Brain microvascular endothelial cell (primary cell): ENCODE results near the gene NLGN3.

Source experiments
- DNase-seq: peaks from one replicate; pipeline ENCODE4 v3.0.0-alpha.2; 2020
- H3K27ac ChIP-seq: fragments of 250-450 bp; sonication (Bioruptor Pico); 2 replicates; pipeline ENCODE4 v1.5.1; 2020; ENCODE audit warnings: mild to moderate bottlenecking, moderate library complexity
- H3K27me3 ChIP-seq: fragments of 250-450 bp; sonication (Bioruptor Pico); replicated peaks from 2 replicates; pipeline ENCODE4 v1.5.1; 2020; ENCODE audit warnings: mild to moderate bottlenecking
- H3K36me3 ChIP-seq: fragments of 250-450 bp; sonication (Bioruptor Pico); replicated peaks from 2 replicates; pipeline ENCODE4 v1.5.1; 2020; ENCODE audit warnings: mild to moderate bottlenecking
- H3K4me3 ChIP-seq: 2 replicates; pipeline ENCODE4 v1.5.1; 2011; ENCODE audit warnings: low read depth, mild to moderate bottlenecking, control low read depth, low read length, moderate library complexity
- CTCF ChIP-seq: IDR thresholded peaks from 2 replicates; pipeline ENCODE4 v1.5.1; 2011; ENCODE audit warnings: low read depth, mild to moderate bottlenecking, moderate library complexity, low read length, control low read depth, inconsistent platforms; ENCODE audit errors: missing control alignments
- in situ Hi-C: cut with HindIII; loops from 2 replicates; pipeline ENCODE4 v1.10.0; 2017; ENCODE audit warnings: low sequenced_read_pairs, low pct_ligation_motif_present

NLGN3 gene

GRCh38 chrX:71158603-71159002, 14.0 kb downstream of the NLGN3 start:
- in situ Hi-C loops: no loop called here
- no peak for DNase-seq
- no peak for TF ChIP-seq CTCF
- no peaks in the 10 kb centered on the region for H3K36me3 ChIP-seq
- no peak overlapping the region for H3K4me3 ChIP-seq
- no peak overlapping the region for H3K27ac ChIP-seq
- no peaks in the 10 kb centered on the region for H3K27me3 ChIP-seq

- no peaks in the 10 kb centered on the region for H3K36me3 ChIP-seq
- in situ Hi-C loops: no loop called here
- H3K27me3 ChIP-seq: no peaks in the 10 kb centered on the region
- no peak for TF ChIP-seq CTCF
- no peak overlapping the region for H3K27ac ChIP-seq
- H3K4me3 ChIP-seq: no peak overlapping the region
- DNase-seq: no peak
Measured at GRCh38 chrX:71159335-71159734, 14.7 kb downstream of the NLGN3 start.

- TF ChIP-seq CTCF: no peak
- no peaks in the 10 kb centered on the region for H3K36me3 ChIP-seq
- in situ Hi-C loops: no loop called here
Measured at GRCh38 chrX:71160475-71160874, 15.8 kb downstream of the NLGN3 start.

GRCh38 chrX:71162981-71163380, 18.3 kb downstream of the NLGN3 start:
- in situ Hi-C loops: no loop called here
- Histone ChIP-seq H3K4me3 (no peak overlapping the region), H3K27ac (no peak overlapping the region), H3K36me3 (no peaks in the 10 kb centered on the region), H3K27me3 (no peaks in the 10 kb centered on the region)
- DNase-seq: no peak
- no peak for TF ChIP-seq CTCF

More at GRCh38 chrX:71160475-71160874, 15.8 kb downstream of the NLGN3 start:
- Histone ChIP-seq H3K27me3 (no peaks in the 10 kb centered on the region), H3K4me3 (no peak overlapping the region), H3K27ac (no peak overlapping the region)
- no peak for DNase-seq

- TF ChIP-seq CTCF: no peak
- Histone ChIP-seq H3K27me3 (no peaks in the 10 kb centered on the region), H3K27ac (no peak overlapping the region), H3K4me3 (no peak overlapping the region), H3K36me3 (no peaks in the 10 kb centered on the region)
- in situ Hi-C loops: no loop called here
- DNase-seq: no peak
Measured at GRCh38 chrX:71164071-71164470, 19.4 kb downstream of the NLGN3 start.

GRCh38 chrX:71166461-71166860, 21.8 kb downstream of the NLGN3 start:
- Histone ChIP-seq H3K4me3 (no peak overlapping the region), H3K27me3 (no peaks in the 10 kb centered on the region), H3K27ac (no peak overlapping the region), H3K36me3 (no peaks in the 10 kb centered on the region)
- in situ Hi-C loops: no loop called here
- no peak for TF ChIP-seq CTCF
- no peak for DNase-seq
